GM19324 (cell line): Measurements from ENCODE around the gene PCSK9.

ENCODE experiments used
- ATAC-seq: cut with Tn5 transposase; IDR thresholded peaks from one replicate; pipeline ENCODE4 v1.9.1; 2021; ENCODE audit warnings: mild to moderate bottlenecking, moderate library complexity; ENCODE audit not compliant: unreplicated experiment, low FRiP score

Gene PCSK9

DNA sequence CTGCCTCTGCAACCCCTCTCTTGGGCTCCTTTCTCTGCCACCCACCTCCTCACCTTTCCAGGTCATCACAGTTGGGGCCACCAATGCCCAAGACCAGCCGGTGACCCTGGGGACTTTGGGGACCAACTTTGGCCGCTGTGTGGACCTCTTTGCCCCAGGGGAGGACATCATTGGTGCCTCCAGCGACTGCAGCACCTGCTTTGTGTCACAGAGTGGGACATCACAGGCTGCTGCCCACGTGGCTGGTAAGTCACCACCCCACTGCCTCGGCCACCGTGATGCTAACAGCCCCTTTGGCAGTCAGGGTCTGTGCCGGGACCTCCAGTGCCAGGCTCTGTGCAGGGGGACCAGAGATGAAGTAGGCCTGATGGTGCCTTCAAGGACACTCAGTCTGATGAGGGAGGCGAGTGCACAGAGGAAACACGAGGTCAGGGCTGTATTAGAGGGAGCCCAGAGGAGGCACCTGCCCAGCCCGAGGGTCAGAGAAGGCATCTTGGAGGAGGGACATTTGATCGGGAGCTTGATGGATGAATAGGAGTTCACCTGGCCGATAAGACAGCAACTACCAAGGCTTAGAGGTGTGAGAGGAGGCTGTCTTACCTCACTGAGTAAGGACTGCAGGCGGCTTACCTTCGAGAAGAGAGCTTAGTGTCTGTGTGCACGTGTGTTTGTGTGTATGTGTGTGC is 18.1 kb downstream of the PCSK9 start:
- ATAC-seq, result no peak

DNA sequence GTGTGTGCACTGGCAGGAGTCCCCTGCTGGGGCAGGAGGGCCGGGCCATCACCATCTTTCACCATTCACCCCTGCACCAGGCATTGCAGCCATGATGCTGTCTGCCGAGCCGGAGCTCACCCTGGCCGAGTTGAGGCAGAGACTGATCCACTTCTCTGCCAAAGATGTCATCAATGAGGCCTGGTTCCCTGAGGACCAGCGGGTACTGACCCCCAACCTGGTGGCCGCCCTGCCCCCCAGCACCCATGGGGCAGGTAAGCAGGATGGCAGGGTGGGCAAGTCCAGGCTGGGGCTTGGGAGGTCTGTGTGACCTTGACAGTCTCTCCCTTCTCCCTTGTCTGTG is 18.6 kb downstream of the PCSK9 start:
- no peak for ATAC-seq

DNA sequence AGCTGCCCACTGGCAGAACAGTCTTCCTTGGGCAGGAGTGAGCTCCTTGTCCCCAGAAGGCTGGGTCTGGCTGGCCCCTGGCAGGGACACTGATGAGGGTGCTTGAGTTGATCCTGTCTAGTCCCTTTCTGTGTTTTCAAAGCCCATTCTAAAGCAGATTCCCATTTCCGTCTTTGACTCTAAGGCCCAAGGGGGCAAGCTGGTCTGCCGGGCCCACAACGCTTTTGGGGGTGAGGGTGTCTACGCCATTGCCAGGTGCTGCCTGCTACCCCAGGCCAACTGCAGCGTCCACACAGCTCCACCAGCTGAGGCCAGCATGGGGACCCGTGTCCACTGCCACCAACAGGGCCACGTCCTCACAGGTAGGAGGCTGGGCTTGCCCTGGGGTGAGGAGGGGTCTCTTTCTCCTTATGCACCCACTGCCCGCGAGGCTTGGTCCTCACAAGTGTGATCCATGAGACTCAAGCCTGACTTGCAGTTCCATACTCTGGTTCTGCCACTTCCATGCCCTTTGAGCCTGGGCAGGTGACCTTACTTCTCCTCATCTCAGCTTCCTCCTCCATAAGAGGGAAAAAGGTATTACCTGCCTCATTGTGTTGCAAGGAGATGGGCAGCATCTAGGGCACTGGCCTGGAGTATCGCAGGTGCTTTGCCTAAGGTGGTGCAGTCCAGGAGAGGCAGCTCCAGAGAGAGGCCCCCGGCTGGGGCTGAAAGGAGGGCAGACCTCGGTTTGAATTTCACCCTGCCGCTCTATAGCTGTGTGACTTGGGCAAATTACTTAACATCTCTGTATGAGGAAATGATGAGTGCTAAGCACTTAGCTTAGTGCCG is 20.2 kb downstream of the PCSK9 start:
- ATAC-seq, result no peak

- no peak for ATAC-seq
Measured at GRCh38 chr1:55060133-55060999, 21.0 kb downstream of the PCSK9 start.

DNA sequence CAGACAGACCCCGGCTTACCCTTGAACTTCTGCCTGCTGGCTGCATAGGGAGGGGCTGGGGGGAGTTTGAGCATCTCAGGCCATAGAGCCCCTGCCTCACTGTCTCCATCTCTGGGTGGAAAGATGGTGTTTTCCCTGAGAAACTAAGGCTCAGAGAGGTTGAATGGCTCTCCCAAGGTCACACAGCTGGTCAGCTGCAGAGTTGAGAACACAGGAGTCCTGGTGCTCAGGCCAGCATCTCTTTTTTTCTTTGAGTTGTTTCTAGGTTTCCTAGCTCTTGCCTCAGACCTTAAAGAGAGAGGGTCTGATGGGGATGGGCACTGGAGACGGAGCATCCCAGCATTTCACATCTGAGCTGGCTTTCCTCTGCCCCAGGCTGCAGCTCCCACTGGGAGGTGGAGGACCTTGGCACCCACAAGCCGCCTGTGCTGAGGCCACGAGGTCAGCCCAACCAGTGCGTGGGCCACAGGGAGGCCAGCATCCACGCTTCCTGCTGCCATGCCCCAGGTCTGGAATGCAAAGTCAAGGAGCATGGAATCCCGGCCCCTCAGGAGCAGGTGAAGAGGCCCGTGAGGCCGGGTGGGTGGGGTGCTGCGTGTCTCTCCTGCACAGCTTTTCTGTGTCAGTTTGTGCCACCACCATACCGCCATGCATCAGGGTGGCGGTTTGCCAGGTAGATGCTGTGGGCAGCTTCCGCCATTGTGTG is 21.8 kb downstream of the PCSK9 start:
- ATAC-seq, result no peak

- ATAC-seq, result no peak
Measured at GRCh38 chr1:55061706-55062321, 22.5 kb downstream of the PCSK9 start.

DNA sequence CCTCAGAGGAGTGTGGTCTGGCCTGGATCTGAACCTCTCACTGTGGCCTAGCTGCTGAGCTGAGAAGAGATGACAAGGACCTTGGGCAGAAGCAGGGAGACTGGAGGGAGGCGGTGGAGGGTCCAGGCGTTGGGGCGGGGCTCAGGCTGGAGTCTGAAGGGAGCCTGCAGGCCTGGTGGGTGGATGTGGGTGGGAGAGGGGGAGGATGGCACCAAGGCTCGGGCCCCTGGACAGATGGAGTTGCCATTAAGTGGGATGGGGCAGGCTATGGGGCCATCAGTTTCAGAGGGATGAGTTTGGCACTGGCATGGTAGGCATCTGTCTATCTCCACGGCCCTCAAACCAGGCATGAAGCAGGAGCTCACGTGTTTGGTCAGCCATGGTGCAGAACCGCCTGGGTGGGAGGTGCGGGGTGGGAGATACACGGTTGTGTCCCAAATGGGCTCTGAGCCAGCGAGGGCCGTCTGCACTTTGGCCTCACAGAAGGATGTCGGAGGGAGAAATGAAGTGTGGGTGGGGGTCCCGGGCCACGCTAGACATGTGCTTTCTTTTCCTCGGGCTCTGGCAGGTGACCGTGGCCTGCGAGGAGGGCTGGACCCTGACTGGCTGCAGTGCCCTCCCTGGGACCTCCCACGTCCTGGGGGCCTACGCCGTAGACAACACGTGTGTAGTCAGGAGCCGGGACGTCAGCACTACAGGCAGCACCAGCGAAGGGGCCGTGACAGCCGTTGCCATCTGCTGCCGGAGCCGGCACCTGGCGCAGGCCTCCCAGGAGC is 23.6 kb downstream of the PCSK9 start:
- no peak for ATAC-seq

DNA sequence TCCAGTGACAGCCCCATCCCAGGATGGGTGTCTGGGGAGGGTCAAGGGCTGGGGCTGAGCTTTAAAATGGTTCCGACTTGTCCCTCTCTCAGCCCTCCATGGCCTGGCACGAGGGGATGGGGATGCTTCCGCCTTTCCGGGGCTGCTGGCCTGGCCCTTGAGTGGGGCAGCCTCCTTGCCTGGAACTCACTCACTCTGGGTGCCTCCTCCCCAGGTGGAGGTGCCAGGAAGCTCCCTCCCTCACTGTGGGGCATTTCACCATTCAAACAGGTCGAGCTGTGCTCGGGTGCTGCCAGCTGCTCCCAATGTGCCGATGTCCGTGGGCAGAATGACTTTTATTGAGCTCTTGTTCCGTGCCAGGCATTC is 24.2 kb downstream of the PCSK9 start:
- no peak for ATAC-seq

DNA sequence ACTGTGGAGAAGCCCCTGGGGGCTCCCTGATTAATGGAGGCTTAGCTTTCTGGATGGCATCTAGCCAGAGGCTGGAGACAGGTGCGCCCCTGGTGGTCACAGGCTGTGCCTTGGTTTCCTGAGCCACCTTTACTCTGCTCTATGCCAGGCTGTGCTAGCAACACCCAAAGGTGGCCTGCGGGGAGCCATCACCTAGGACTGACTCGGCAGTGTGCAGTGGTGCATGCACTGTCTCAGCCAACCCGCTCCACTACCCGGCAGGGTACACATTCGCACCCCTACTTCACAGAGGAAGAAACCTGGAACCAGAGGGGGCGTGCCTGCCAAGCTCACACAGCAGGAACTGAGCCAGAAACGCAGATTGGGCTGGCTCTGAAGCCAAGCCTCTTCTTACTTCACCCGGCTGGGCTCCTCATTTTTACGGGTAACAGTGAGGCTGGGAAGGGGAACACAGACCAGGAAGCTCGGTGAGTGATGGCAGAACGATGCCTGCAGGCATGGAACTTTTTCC is 24.8 kb downstream of the PCSK9 start:
- no peak for ATAC-seq

DNA sequence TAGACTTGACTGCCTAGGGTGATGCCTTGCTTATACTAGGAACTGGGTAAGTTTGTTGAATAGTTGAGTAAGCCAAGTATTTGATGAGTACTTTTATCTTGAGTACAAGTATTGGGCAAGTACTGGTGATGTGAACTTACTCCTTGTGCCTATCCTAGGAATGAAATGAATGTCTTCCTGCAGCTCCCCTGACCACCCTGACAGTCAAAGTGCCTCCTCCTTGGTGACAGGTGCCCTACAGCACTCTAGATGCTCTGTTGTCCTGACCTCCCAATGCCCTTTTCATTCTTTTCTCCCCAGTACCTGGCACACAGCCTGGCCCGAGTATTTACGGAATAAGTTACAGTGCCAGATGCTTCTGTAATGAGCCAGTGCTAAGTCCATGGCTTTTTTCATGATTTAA is 25.5 kb downstream of the PCSK9 start:
- no peak for ATAC-seq

DNA sequence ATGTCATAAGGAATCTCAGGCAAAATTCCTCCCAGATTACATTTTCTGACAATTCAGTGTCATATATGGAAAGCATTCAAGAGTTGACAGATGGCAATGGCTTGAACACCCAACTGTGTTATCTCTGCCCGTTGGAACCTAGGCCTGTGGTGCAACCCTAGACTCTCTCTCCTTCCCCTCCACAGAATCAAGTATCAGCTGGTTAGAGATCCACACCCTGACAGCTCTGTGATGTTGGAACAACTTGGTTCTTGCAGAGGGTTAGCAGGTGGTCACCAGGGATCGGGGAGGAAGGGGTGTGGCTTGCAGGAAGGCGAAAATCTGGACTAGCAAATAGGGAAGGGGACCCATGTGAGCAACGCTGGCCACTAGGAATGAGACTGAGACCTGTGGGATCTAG is 26.3 kb downstream of the PCSK9 start:
- ATAC-seq, result no peak

DNA sequence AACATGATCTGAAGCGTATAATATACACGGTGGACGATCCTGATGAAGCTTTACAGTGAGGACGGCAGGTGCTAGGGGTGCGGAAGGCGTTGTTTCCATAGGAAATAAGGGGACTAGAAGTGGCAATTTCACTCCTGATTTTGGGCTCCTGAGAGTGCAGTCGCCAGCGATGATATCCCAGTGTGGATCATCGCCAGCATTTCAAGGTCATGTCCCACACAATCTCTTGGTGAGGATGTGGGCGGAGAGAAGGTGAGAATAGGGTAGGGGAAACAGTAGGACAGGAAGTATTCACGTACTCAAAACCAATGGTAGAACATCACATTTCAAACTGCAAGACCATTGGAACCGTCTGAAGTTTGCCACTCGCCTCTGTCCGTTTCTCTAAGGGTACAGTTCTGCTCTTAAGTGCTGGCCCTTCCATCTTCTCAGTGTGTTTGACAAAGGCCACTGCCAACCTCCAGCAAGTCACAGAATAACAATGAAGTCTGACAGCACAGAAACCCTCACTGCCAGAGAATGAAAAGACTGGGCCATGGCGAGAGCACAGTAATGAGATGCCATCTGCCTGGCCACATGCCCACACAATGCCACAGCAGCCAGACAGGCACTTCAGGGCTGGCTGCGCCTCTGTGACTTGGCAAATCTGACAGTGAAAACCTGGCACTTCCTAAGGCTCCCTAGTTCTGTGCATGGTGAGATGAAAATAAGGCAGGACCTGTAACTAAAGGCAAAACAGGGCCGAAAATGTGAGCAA is 27.9 kb downstream of the PCSK9 start:
- no peak for ATAC-seq

DNA sequence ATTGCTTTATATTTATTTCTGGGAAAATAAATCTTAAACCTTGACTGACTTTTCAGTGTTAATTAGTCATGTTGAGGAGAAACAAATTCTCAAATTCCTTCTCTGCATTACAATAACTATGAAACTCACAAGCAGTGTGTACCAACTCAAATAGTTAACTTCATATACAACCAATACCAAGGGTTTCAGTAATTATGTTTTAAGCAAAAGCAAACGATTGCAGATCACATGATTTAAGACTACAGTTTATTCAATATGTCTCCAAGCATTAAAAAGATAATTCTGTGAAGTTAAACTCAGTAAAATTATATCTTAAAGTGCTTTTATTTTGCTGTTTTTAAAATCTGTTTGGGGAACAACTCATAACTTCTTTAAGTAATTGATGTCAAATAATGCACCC is 28.6 kb downstream of the PCSK9 start:
- no peak for ATAC-seq

DNA sequence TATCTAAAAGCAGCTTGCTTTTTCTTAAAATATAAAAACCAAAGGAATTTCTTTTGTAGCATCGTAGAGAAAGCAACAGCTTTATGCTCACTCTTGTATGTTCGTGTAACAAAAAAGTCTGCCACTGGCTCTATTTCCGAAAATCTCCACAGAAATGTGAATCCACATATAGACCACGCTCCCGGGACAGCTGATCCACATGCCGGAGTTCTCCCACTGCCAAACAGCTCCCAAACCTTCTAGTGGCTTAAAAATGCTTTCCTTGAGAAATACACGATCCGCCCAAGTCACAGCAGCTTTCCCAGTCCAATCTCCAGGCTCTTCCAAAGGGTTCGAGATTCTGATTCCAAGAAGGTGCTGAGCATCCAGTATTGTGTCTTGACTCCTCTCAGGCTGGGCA is 29.3 kb downstream of the PCSK9 start:
- ATAC-seq, result no peak

- ATAC-seq, result no peak
Measured at GRCh38 chr1:55069280-55069679, 29.9 kb downstream of the PCSK9 start.

DNA sequence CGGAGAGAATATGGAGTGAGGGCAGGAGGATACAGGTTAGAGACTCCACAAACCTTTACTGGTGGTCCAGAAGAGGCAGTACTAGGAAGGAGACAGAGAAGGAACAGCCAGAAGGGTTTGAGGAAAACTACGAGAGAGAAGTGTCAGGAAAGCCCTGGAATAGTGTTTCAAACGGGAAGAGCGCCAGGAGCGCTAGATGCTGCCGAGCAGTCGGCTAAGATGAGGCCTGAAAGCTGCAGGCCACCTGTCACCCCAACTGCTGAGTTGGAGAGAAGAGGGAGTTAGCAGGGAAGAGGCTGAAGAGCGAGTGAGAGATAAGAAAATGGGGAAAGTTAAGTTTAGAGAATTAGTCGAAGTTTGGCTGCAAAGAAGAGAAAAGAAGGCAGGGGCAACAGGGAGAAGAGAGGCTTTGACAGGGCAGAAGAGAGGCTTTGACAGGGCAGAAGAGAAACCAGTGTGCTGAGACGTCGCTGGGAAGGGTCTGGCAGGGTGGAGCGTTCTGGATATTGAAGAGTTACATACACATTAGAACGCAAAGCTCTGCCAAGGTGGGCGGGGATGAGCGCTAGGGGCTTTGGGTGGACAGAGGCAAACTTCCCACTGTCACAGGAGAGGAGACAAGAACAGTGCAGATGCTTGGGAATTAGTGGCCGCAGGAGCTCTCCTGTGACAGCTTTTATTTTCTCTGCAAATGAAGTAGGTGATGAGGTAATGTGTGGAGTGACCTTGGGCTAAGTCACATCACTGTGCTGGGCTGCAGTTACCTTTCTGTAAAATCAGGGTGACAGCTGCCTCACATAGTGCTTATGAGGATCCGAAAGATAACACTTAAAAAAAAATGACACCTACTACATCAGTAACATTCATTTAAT is 31.2 kb downstream of the PCSK9 start:
- no peak for ATAC-seq

GRCh38 chr1:55071477-55071876 is 32.1 kb downstream of the PCSK9 start:
- no peak for ATAC-seq
